GM19395 (cell line): ENCODE results near the gene ITGAL.
"Not testable (repeated sequence)": the region's sequence is repeated elsewhere in the genome, so short reads cannot be mapped to it uniquely, and the experiment has no call there.

ENCODE experiments used
- ATAC-seq: cut with Tn5 transposase; IDR thresholded peaks from one replicate; pipeline ENCODE4 v1.9.1; 2021; ENCODE audit warnings: mild to moderate bottlenecking, moderate library complexity; ENCODE audit not compliant: unreplicated experiment

The ITGAL gene

DNA sequence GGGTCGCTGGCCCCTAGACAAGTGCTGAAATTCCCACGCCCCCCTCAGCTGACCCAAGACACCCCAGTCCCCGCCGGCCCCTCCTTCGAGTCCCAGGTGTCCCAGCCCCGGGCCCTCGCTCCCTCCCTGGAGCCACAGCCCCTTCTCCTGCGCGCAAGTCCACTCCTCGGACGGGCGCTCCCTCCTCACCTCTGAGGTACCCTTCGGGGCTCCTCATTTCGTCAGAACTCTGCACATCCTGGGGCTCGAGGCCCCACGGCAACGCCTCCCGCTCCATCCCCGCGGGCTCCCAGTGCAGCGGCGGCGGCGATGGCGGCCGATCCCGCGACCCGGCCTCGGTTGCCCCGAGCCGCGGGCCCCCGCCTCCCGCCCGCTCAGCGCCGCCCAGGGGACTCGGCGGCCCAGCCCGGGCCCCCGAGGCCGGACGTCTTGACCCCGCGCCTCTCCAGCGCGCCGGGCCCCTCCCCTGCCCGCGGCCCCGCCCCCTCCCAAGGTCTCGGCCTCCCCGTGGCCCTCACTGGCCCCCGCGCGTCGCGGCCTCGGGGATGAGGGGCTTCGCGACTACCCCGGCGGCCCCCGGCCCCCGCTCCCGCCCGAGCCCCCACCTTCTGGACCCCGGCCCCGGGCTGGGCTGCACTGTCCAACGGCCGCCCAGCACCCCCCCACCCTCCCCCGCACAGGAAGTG, 53.7 kb downstream of the ITGAL start, which contains the start of gene ZNF768:
Gene ZNF768 (minus strand): TSS at position 430 of the 686 bp plus-strand sequence. CDS start 153 bp downstream, at position 277.
- no peak for ATAC-seq

- ATAC-seq, result peak; percentile 75
Observed at GRCh38 chr16:30526823-30527634, 54.5 kb downstream of the ITGAL start.

DNA sequence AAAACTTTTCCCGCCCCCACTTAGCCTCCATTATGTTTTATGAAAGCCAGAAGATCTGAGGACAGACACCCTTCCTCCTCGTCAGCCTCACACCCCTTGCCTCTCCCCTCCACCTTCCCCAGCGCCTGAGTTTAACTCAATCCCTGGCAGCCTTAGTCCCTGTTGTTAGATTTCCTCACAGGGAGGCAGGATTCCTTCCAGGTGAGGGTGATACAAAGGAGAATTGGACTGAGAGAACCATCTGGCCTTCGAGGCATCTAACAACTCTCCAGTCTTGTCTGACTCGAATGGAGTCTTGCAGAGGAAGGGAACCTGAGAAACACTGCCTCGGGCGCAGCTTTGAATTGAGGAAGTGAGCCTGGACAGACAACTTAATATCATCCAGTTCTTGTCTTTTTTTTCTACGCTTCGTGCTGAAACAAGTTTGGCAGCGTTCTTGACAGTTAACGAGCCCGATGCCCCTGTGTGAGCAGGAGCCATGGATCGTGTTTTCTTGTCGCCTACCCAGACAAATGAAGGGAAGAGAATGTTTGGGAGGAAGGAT, 55.2 kb downstream of the ITGAL start:
- peak; percentile 13 for ATAC-seq

DNA sequence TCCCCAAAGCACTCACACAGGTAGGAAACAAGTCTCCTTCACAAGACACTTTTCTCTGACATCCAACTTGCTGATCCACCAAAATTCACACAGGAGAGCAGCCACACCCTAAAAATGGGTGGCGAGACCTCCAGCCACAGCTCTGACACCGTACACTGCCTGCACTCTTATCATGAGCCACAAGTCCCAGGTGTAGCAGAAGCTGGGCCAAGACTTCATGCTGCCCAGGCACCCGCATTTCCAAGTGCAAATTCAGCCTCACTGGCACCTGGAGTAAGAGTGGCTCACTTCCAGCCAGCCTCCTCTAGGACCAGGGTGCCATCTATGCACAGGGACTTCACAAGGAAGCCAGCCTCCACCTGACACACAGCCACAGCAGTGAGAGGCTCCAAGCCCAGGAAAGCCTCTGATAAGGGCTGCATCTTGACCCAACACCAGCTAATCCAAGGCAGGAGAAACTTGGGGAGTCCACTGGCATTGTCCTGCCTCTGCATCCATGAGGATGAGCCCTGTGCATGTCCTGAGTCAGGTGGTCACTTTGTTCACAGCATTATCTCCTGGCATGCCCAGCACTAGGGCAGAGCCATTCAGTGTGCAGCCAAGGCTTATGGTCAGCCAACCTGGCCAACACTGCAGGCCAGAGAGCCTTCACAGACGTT, 56.4 kb downstream of the ITGAL start:
- ATAC-seq, result no peak

GRCh38 chr16:30530163-30531037, 57.9 kb downstream of the ITGAL start:
- ATAC-seq, result no peak

DNA sequence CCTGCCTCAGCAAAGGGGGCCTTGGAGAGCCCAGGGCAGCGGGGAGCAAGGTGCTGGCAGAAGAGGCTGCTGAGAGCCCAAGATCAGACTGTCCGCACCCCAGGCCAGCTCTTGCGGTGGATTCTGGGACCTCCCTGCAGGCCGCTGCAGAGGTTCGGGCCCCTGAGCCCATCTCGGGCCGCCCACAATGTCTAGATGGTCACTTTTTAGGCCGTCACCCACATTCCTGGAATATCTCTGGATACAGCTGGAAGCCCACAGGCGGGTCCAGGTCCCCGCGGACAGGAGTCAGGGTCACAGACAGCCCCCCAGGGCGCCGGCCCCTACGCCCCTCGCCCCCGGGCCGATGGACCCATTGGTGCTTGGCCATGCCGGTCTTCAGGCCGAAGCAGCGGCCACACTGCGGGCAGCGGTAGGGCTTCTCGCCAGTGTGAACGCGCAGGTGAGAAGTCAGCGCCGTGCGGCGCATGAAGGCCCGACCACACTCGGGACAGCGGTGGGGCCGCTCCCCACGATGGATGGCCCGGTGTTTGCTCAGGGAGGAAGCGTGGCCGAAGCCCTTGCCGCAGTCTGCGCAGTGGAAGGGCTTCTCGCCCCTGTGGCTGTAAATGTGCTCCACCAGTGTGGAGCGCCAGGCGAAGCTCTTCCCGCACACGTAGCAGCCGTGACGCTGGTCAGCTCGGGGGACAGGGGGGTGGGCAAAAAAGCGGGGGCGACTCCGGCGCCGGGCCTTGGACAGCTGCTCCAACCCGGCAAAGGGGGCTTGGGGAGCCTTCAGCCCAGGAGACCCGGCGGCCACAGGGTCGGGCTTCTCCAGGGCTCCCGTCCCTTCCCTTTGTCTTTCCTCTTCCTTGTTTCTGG, 60.0 kb downstream of the ITGAL start:
- no peak for ATAC-seq

- no peak for ATAC-seq
Observed at GRCh38 chr16:30533146-30533522, 60.6 kb downstream of the ITGAL start.

GRCh38 chr16:30533748-30534367, 61.3 kb downstream of the ITGAL start:
- ATAC-seq, result peak; percentile 21

DNA sequence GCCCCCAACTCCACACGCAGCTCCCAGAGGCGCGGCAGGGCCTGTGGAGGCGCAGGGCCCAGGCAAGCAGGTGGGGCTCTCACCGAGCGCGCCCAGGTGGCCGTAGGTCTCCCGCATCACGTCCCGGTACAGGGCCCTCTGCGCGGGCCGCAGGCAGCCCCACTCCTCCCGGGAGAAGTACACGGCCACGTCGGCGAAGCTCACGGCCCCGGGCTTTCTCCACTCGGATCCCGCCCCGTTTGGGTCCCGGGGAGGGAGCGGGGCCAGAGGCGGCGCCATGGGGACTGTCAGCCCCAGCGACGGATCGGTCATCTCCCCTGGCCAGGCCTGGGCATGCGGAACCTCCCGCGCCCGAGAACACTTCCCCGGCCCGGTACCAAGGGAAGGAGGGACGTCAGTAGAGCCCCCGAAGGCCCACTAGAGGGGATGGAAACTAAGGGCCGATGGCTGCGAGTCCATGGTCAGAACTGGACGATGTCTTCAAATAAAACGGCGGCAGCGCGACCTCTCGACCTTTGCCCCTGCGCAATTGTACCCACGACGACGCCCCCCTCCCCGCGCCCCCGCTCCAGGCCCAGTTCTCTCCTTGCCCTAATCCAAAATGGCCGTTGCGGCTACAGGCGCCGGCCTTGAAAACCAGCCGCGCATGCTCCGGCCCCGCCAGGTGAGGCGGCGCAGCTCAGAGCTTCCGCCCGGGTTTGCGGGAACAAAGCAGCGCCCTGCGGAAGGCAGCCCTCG, 62.0 kb downstream of the ITGAL start, which contains the start of gene ZNF747:
Gene ZNF747 (minus strand): TSS at position 491 of the 738 bp plus-strand sequence. CDS start 179 bp downstream, at position 312.
- peak; percentile 59 for ATAC-seq

DNA sequence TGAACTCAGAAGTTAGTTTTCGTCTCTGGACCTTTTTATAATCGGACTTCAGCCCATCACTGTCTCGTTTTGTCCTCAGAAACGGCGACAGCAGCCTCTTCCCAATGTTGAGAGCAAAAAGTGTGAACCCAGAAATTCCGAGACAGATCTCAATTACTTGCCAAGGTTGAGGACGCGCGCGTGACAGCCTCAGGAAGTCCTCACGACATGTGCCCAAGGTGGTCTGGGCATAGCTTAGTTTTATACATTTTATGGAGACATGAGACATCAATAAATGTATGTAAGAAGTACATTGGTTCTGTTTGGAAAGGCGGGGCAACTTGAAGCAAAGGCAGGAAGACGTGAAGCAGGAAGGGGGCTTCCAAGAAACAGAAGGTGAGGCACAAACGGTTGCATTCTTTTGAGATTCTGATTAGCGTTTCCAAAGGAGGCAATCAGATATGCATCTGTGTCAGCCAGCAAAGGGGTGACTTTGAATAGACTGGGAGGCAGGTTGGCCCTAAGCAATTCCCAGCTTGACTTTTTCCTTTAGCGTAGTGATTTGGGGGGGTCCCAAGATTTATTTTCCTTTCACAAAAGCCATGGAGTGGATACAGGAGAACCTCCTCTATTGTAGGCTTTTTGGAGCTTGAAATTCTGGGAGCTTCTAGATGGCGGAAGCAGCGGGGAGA, 62.7 kb downstream of the ITGAL start:
- ATAC-seq, result peak; percentile 3

DNA sequence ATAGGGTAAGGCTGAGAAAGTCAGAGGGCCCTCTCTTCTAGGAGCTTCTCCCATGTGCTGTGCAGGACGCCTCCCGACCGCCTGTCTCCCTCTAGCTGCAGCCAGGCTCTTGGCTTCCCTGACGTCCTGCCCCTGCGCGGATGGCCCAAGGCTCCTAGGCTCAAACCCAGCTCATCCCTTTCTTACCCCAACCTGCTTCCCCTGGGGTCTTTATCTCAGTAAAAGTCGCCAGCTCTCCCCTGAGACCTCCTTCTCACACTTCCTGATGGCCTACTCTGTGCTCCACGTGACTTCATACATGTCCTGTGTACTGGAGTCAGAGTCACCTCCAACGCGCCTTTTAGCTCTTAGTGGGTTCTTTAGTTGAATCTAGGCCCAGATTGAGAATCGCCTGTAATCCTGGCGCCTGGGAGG, 63.2 kb downstream of the ITGAL start:
- no peak for ATAC-seq

DNA sequence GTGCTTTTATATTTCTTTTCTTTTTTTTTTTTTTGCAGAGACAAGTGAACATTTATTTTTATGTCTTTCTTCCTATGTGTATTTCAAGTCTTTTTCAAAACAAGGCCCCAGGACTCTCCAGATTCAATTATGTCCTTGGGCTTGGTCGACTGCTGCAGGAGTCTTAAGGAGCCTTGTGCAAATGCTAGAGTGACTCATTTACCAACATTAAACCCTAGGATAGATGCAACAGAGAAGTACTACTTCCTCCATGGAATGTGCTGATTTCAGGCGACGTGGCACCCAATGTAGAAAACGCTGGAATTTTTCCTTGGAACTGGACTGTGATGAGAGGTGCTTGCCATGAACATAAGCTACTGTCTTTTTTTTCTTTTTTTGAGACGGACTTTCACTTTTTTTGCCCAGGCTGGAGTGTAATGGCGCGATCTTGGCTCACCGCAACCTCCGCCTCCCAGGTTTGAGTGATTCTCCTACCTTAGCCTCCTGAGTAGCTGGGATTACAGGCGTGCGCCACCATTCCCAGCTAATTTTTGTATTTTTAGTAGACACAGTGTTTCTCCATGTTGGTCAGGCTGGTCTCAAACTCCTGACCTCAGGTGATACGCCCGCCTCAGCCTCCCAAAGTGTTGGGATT, 64.0 kb downstream of the ITGAL start:
- ATAC-seq, result not testable (repeated sequence)

- no peak for ATAC-seq
Observed at GRCh38 chr16:30539000-30539964, 66.7 kb downstream of the ITGAL start.

GRCh38 chr16:30539986-30540526, 67.5 kb downstream of the ITGAL start:
- ATAC-seq, result not testable (repeated sequence)

DNA sequence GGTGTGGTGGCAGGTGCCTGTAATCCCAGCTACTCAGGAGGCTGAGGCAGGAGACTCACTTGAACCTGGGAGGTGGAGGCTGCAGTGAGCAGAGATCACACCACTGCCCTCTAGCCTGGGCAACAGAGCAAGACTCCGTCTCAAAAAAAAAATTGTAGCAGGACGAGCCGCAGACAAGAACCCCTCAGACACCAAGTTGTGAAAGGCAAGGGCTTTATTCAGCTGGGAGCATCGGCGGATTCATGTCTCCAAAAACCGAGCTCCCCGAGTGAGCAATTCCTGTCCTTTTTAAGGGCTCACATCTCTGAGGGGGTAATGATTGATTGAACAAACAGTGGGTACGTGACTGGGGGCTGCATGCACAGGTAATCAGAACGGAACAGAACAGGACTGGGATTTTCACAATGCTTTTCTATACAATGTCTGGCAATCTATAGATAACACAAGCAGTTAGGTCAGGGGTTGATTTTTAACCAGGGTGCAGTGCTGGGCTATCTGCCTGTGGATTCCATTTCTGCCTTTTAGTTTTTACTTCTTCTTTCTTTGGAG, 68.4 kb downstream of the ITGAL start:
- not testable (repeated sequence) for ATAC-seq
